Measurements from ENCODE around the gene SFTA2.

DNA sequence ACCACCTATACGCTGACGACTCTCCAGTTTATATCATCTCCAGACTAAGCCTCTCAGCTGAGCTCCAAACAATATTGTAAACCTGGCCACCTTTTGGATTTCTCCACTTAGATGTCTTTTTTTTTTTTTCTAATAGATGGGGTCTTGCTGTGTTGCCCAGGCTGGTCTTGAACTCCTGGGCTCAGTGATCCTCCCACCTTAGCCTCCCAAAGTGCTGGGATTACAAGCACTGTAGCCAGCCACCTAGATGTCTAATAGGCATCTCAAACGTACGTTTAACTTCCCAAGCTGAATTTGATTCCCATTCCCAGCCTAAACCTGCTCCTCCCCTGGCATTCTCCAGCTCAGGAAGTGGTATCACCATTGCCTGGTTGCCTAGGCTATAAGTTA lies 42.5 kb downstream of the SFTA2 start:
- TF ChIP-seq, protein P1, sequence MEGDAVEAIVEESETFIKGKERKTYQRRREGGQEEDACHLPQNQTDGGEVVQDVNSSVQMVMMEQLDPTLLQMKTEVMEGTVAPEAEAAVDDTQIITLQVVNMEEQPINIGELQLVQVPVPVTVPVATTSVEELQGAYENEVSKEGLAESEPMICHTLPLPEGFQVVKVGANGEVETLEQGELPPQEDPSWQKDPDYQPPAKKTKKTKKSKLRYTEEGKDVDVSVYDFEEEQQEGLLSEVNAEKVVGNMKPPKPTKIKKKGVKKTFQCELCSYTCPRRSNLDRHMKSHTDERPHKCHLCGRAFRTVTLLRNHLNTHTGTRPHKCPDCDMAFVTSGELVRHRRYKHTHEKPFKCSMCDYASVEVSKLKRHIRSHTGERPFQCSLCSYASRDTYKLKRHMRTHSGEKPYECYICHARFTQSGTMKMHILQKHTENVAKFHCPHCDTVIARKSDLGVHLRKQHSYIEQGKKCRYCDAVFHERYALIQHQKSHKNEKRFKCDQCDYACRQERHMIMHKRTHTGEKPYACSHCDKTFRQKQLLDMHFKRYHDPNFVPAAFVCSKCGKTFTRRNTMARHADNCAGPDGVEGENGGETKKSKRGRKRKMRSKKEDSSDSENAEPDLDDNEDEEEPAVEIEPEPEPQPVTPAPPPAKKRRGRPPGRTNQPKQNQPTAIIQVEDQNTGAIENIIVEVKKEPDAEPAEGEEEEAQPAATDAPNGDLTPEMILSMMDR (IDR thresholded peaks at IDR 0.05) = no peak
- TF ChIP-seq POLR2A (IDR thresholded peaks at IDR 0.05) = no peak

Measured in esophagus squamous epithelium (tissue), 4 donors.